H9 (cell line): ENCODE data around the gene STXBP1. TPM values are rescaled to one million over a fixed set of nuclear protein-coding genes. Genes with fewer than 3 reads are reported as not detected.

ENCODE experiments used
- DNase-seq: peaks from one replicate; pipeline ENCODE4 v3.0.0-alpha.2; 2017
- H2AFZ ChIP-seq: one replicate; pipeline ENCODE4 v1.6.1; 2013; ENCODE audit warnings: mild to moderate bottlenecking, low read length, control low read depth, moderate library complexity
- H2AK5ac ChIP-seq: 2 replicates; pipeline ENCODE4 v1.6.1; 2013; ENCODE audit warnings: low read length, control low read depth, mixed read lengths; ENCODE audit not compliant: insufficient read length
- H2BK120ac ChIP-seq: one replicate; pipeline ENCODE4 v1.6.1; 2013; ENCODE audit warnings: low read depth, mild to moderate bottlenecking, low read length, control low read depth, inconsistent platforms; ENCODE audit not compliant: poor library complexity, severe bottlenecking
- H2BK12ac ChIP-seq: 2 replicates; pipeline ENCODE4 v1.6.1; 2013; ENCODE audit warnings: low read length, control low read depth, mixed read lengths, low read depth; ENCODE audit not compliant: insufficient read length
- H2BK15ac ChIP-seq: 2 replicates; pipeline ENCODE4 v1.6.1; 2013; ENCODE audit warnings: low read depth, low read length, control low read depth
- H2BK20ac ChIP-seq: one replicate; pipeline ENCODE4 v1.6.1; 2013; ENCODE audit warnings: low read depth, mild to moderate bottlenecking, low read length, control low read depth, inconsistent platforms; ENCODE audit not compliant: poor library complexity, severe bottlenecking
- H2BK5ac ChIP-seq: 2 replicates; pipeline ENCODE4 v1.6.1; 2013; ENCODE audit warnings: low read length, control low read depth, mixed read lengths; ENCODE audit not compliant: insufficient read length
- H3K14ac ChIP-seq: 2 replicates; pipeline ENCODE4 v1.6.1; 2013; ENCODE audit warnings: low read length, control low read depth; ENCODE audit not compliant: insufficient read depth
- H3K18ac ChIP-seq: 2 replicates; pipeline ENCODE4 v1.6.1; 2013; ENCODE audit warnings: low read depth, mild to moderate bottlenecking, mixed read lengths, low read length, control low read depth; ENCODE audit not compliant: insufficient read length
- H3K23ac ChIP-seq: 2 replicates; pipeline ENCODE4 v1.6.1; 2013; ENCODE audit warnings: low read length, control low read depth, mixed read lengths, low read depth; ENCODE audit not compliant: insufficient read length
- H3K23me2 ChIP-seq: 2 replicates; pipeline ENCODE4 v1.6.1; 2013; ENCODE audit warnings: low read depth, mild to moderate bottlenecking, mixed read lengths, low read length, control low read depth; ENCODE audit not compliant: insufficient read length, poor library complexity, severe bottlenecking
- H3K27ac ChIP-seq: 2 replicates; pipeline ENCODE4 v1.5.1; 2013; ENCODE audit warnings: low read length, control low read depth, mixed read lengths, low read depth; ENCODE audit not compliant: insufficient read length
- H3K27me3 ChIP-seq: 2 replicates; pipeline ENCODE4 v1.6.1; 2013; ENCODE audit warnings: low read length, control low read depth, inconsistent platforms; ENCODE audit not compliant: insufficient read depth
- H3K4ac ChIP-seq: 2 replicates; pipeline ENCODE4 v1.6.1; 2013; ENCODE audit warnings: low read depth, mild to moderate bottlenecking, control low read depth, inconsistent platforms, low read length, moderate library complexity
- H3K4me1 ChIP-seq: 2 replicates; pipeline ENCODE4 v1.6.1; 2013; ENCODE audit warnings: low read length, control low read depth, inconsistent platforms; ENCODE audit not compliant: insufficient read depth
- H3K4me2 ChIP-seq: 2 replicates; pipeline ENCODE4 v1.6.1; 2013; ENCODE audit warnings: low read length, control low read depth, mixed read lengths; ENCODE audit not compliant: insufficient read length, insufficient read depth
- H3K56ac ChIP-seq: 2 replicates; pipeline ENCODE4 v1.6.1; 2013; ENCODE audit warnings: low read depth, mild to moderate bottlenecking, mixed read lengths, low read length, control low read depth; ENCODE audit not compliant: insufficient read length
- H3K79me1 ChIP-seq: 2 replicates; pipeline ENCODE4 v1.6.1; 2013; ENCODE audit warnings: low read depth, mild to moderate bottlenecking, moderate library complexity, low read length, control low read depth, inconsistent platforms; ENCODE audit not compliant: insufficient read depth, poor library complexity, severe bottlenecking
- H3K79me2 ChIP-seq: 2 replicates; pipeline ENCODE4 v1.6.1; 2013; ENCODE audit warnings: low read length, control low read depth, inconsistent platforms; ENCODE audit not compliant: insufficient read depth
- H3K9ac ChIP-seq: 2 replicates; pipeline ENCODE4 v1.6.1; 2013; ENCODE audit warnings: low read length, control low read depth, mixed read lengths; ENCODE audit not compliant: insufficient read length; ENCODE audit errors: extremely low read depth
- H3K9me3 ChIP-seq: one replicate; pipeline ENCODE4 v1.6.1; 2013; ENCODE audit warnings: low read depth, low read length, inconsistent platforms; ENCODE audit not compliant: control insufficient read depth
- H3T11ph ChIP-seq: one replicate; pipeline ENCODE4 v1.6.1; 2013; ENCODE audit warnings: mild to moderate bottlenecking, low read length, control low read depth, inconsistent platforms
- H4K20me1 ChIP-seq: one replicate; pipeline ENCODE4 v1.6.1; 2013; ENCODE audit not compliant: control insufficient read depth, insufficient read length, insufficient read depth
- H4K5ac ChIP-seq: 2 replicates; pipeline ENCODE4 v1.6.1; 2013; ENCODE audit warnings: low read depth, mild to moderate bottlenecking, mixed read lengths, low read length, control low read depth; ENCODE audit not compliant: insufficient read length
- H4K8ac ChIP-seq: replicated peaks from 2 replicates; pipeline ENCODE4 v1.6.1; 2013; ENCODE audit warnings: low read length, control low read depth, mixed read lengths, low read depth; ENCODE audit not compliant: insufficient read length
- H4K91ac ChIP-seq: 2 replicates; pipeline ENCODE4 v1.6.1; 2013; ENCODE audit warnings: low read depth, mild to moderate bottlenecking, moderate library complexity, mixed read lengths, low read length, control low read depth; ENCODE audit not compliant: insufficient read length
- H3K27ac Mint-ChIP-seq, 3 experiments: 2 replicates in 2 of 3; 3 replicates in 1 of 3; pipeline ENCODE4 v1.8.0; 2020 to 2021; ENCODE audit warnings: mixed read lengths in 3 of 3, mild to moderate bottlenecking in 1 of 3, moderate library complexity in 1 of 3
- H3K27me3 Mint-ChIP-seq: 2 replicates; pipeline ENCODE4 v1.8.0; 2021; ENCODE audit warnings: low read depth, mild to moderate bottlenecking, moderate library complexity, mixed read lengths
- H3K36me3 Mint-ChIP-seq, 3 experiments: 2 replicates in 2 of 3; 3 replicates in 1 of 3; pipeline ENCODE4 v1.8.0; 2020 to 2021; ENCODE audit warnings: low read depth in 3 of 3, mixed read lengths in 3 of 3; ENCODE audit not compliant: insufficient read depth in 1 of 3
- H3K4me1 Mint-ChIP-seq, 2 experiments: 2 replicates each; pipeline ENCODE4 v1.8.0; 2020; ENCODE audit warnings: mixed read lengths in 2 of 2
- H3K4me3 Mint-ChIP-seq, 2 experiments: 2 replicates in 1 of 2; 3 replicates in 1 of 2; pipeline ENCODE4 v1.8.0; 2020 to 2021; ENCODE audit warnings: mild to moderate bottlenecking in 2 of 2, mixed read lengths in 2 of 2, moderate library complexity in 1 of 2
- H3K9me3 Mint-ChIP-seq, 2 experiments: 2 replicates in 1 of 2; 3 replicates in 1 of 2; pipeline ENCODE4 v1.8.0; 2020; ENCODE audit warnings: mild to moderate bottlenecking in 2 of 2, mixed read lengths in 2 of 2, moderate library complexity in 1 of 2
- WGBS: extraction: QIAGEN DNeasy Blood & Tissue Kit; methylation state at CpG from one replicate; pipeline ENCODE4 v1.1.7; 2013; ENCODE audit warnings: missing lambda C conversion rate, low lambda C conversion rate, mixed read lengths; ENCODE audit not compliant: insufficient read length; ENCODE audit errors: extremely low coverage; 5-methylcytosine and 5-hydroxymethylcytosine counted together
- total RNA-seq: library from RNA; stranded (reverse); gene quantifications from 2 replicates; pipeline ENCODE4 v1.2.1, GENCODE V29; 2021
- TF ChIP-seq, protein P1 (sequence below): fragments of 200-600 bp; sonication (generic); conservative IDR thresholded peaks from 3 replicates; pipeline ENCODE4 v1.8.0; 2021; ENCODE audit warnings: antibody characterized with exemption, mild to moderate bottlenecking

Gene STXBP1
- total RNA-seq, 1 experiment from 2014 or later, result 22.3 TPM

- peak overlapping the region in 1 of 2 experiments; percentile 5; a peak in 2 of 5 replicates for H3K4me3 Mint-ChIP-seq
- no peak overlapping the region for H4K91ac ChIP-seq
- no peak overlapping the region for H2AFZ ChIP-seq
- H3K79me2 ChIP-seq, result no peaks in the 10 kb centered on the region
- peak overlapping the region; percentile 73 for H3K27ac ChIP-seq
- peaks cover 19% of the 10 kb centered on the region for H3K4me1 ChIP-seq
- no peaks in the 10 kb centered on the region for H3K9me3 ChIP-seq
- H3K36me3 Mint-ChIP-seq, result peaks cover under 1 to 13% (median under 1%) of the 10 kb centered on the region in 3 experiments; a peak in 4 of 7 replicates
- no peak for DNase-seq
- no peaks in the 10 kb centered on the region for H3K27me3 ChIP-seq
- H3K27ac Mint-ChIP-seq, result peak overlapping the region; percentile 62 to 94 (median 89)
- TF ChIP-seq, protein P1, sequence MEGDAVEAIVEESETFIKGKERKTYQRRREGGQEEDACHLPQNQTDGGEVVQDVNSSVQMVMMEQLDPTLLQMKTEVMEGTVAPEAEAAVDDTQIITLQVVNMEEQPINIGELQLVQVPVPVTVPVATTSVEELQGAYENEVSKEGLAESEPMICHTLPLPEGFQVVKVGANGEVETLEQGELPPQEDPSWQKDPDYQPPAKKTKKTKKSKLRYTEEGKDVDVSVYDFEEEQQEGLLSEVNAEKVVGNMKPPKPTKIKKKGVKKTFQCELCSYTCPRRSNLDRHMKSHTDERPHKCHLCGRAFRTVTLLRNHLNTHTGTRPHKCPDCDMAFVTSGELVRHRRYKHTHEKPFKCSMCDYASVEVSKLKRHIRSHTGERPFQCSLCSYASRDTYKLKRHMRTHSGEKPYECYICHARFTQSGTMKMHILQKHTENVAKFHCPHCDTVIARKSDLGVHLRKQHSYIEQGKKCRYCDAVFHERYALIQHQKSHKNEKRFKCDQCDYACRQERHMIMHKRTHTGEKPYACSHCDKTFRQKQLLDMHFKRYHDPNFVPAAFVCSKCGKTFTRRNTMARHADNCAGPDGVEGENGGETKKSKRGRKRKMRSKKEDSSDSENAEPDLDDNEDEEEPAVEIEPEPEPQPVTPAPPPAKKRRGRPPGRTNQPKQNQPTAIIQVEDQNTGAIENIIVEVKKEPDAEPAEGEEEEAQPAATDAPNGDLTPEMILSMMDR, result no peak
- no peaks in the 10 kb centered on the region for H3K23me2 ChIP-seq
- no peak overlapping the region for H2BK5ac ChIP-seq
- H2BK12ac ChIP-seq, result no peak overlapping the region
- H3K14ac ChIP-seq, result no peak overlapping the region
- no peak overlapping the region for H2AK5ac ChIP-seq
- H3K27me3 Mint-ChIP-seq, result no peaks in the 10 kb centered on the region; the same call in 1 of the 2 replicates
- WGBS, result no CpG with 5 or more reads among the region's 5 CpGs
- H3K18ac ChIP-seq, result no peak overlapping the region
- no peaks in the 10 kb centered on the region for H3K9me3 Mint-ChIP-seq
- no peak overlapping the region for H3K9ac ChIP-seq
- H3T11ph ChIP-seq, result no peak overlapping the region
- no peak overlapping the region for H4K5ac ChIP-seq
- peak overlapping the region; percentile 25 for H3K4me2 ChIP-seq
- no peaks in the 10 kb centered on the region for H3K79me1 ChIP-seq
- H2BK120ac ChIP-seq, result no peak overlapping the region
- H3K23ac ChIP-seq, result no peak overlapping the region
- no peak overlapping the region for H3K56ac ChIP-seq
- H4K8ac ChIP-seq, result no peak overlapping the region
- no peak overlapping the region for H2BK15ac ChIP-seq
- H3K4me1 Mint-ChIP-seq, result peaks cover 34 to 42% of the 10 kb centered on the region in 2 experiments
- H4K20me1 ChIP-seq, result no peaks in the 10 kb centered on the region
- H2BK20ac ChIP-seq, result no peak overlapping the region
- H3K4ac ChIP-seq, result no peak overlapping the region
Observed at GRCh38 chr9:127654619-127655018, 42.5 kb downstream of the STXBP1 start.
